Measurements from ENCODE around the gene PKM. TPM values are rescaled to one million over a fixed set of nuclear protein-coding genes. Genes with fewer than 3 reads are reported as not detected.

Gene PKM
- total RNA-seq, 1 donor from 2014 or later: 343 TPM

DNA sequence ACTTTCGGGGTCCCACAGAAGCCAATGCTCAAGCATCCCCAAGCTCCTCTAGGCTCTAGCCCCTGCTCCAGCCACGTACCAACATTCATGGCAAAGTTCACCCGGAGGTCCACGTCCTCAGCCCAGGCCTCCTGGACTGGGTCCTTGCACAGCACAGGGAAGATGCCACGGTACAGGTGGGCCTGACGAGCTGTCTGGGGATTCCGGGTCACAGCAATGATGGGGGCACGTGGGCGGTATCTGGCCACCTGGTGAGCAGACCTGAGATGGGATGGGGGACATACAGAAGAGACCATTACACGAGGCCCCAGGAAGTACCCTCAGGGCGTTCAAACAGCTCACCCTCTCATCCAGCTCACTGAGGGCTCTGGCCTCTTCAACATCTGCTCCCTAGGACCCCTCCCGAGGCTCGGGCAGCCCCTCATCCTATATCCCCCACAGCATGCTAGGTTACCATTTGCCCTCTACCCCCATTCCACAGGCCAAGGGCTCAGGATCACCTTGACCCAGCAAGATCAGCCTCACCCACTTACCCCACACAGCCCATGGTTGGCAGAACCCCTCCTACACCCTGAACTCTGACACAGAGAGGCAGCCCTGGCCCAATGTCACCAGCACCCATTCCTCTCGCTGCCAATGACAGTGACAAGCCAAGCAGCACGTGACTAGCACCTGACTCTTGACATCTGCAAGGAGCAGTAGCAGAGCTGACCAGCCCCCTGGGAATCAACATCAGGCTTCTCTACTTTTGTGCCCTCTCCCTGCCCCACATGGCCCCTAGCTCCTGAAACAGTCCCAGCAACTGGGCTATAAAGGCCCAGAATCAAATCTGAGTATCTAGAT, 30.4 kb downstream of the PKM start:
- DNase-seq (ENCODE audit: low spot score): no peak

DNA sequence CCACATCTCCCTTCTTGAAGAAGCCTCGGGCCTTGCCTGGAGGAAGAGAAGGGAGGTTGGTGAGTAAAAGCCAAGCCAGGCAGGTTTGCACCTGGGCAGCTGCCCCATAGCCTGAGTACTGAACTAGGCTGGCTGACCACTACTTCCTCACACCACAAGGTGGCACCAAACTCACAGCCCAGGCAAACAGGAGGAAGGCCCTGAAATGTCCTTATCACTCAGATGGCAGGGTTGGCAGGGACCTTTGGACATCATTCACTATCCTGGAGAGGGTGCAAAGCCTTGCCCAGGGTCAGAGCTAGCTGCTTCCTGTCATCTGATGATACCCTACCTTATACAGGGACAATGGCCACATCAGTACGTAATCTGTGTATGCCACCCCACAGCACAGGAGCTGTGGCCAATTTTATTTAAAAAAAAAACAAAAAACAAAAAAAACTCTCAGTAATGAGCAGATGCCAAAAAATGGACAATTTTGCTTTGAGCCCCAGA, 31.2 kb downstream of the PKM start:
- DNase-seq (ENCODE audit: low spot score): peak; percentile 70

- no peak for DNase-seq (ENCODE audit: low spot score)
Observed at GRCh38 chr15:72199205-72199515, 31.8 kb downstream of the PKM start.

DNA sequence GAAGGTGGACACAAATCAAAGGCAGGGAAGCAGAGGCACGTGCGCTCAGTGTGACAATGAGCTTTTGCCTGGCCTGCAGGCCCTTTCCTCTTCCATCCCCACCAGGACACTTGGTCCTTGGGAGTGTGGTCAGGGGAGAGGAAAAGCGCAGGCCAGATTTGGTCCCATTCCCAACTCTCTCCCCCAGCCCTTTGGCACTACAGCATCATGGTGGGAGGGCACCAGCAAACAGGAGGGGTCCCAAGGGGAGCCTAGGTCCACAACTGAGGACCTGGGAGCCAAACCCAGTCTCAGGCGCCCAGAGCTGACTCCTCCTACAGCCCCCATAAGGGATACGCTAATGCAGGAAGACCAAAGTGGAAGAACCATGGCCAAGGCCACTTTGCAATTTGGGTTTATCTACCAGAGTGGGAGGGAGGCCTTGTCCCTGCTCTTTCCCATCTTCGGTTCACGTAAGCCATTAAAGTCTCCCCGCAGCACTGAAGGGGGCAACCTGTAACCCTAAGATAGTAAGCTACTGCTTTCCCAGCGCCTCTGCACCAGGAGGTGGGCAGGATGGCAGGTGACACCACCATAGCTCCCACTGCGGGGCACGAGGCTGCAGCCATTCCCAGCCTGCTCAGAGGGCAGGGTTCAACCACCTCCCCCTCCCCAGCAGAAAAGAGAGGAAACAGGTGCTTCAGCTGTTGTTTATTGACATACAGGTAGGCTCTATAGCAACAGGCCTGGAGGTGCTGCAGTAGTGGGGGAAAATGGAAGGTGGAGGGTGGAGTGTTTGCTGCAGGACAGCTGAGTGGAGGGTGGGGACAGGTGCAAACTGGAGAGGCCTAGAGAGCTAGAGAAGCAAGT, 32.4 kb downstream of the PKM start:
- no peak for DNase-seq (ENCODE audit: low spot score)

- DNase-seq (ENCODE audit: low spot score): peak; percentile 28
Observed at GRCh38 chr15:72197460-72198355, 33.3 kb downstream of the PKM start, which contains the start of gene GRAMD2A. GRAMD2A (minus strand) TSS chr15:72197787.

GRCh38 chr15:72197041-72197459, 33.9 kb downstream of the PKM start:
- no peak for DNase-seq (ENCODE audit: low spot score)

- no peak for DNase-seq (ENCODE audit: low spot score)
Observed at GRCh38 chr15:72196409-72197040, 34.5 kb downstream of the PKM start.

GRCh38 chr15:72195101-72195511, 35.9 kb downstream of the PKM start:
- peak; percentile 59 for DNase-seq (ENCODE audit: low spot score)

GRCh38 chr15:72193836-72194396, 37.1 kb downstream of the PKM start:
- no peak for DNase-seq (ENCODE audit: low spot score)

DNA sequence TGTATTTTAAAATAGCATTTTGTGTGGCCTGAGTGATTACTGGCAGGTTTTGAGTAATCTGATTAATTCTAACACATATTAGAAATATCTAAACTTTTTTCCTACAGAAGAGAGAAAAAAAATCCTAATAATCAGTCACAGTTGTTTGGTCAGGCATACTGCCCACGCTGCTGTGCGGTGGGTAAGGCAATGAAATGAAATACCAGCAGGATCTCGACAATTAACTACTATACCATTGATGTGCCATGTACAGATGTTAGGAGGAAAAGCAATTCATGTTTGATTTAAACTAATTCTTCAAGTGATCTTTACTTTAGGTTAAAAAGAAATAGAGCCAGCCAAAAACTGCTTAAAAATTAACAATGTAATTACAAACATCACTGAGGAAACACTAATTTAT, 38.6 kb downstream of the PKM start:
- DNase-seq (ENCODE audit: low spot score): no peak

GRCh38 chr15:72189250-72189902, 41.6 kb downstream of the PKM start:
- DNase-seq (ENCODE audit: low spot score): no peak

GRCh38 chr15:72184165-72184811, 46.7 kb downstream of the PKM start:
- DNase-seq (ENCODE audit: low spot score): no peak

DNA sequence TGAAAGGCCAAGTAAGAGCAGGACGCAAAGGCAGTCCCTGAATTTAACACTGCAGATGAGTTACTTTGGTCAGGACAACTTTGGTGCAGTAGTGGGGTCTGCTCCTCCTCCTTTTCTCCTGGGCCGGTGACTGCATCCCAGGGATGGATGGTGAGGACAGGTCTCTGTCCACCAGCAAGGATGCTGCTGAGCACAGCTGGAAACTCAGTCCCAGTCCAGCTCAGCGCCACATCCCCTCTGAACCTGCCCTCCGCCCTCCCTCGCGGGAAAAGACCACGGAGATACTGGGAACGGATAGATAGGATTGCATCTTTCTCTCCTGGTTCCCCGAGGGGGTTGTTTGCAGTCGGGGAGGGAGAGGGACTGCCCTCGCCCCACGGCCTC, 47.2 kb downstream of the PKM start:
- DNase-seq (ENCODE audit: low spot score): no peak

- no peak for DNase-seq (ENCODE audit: low spot score)
Observed at GRCh38 chr15:72182673-72183072, 48.3 kb downstream of the PKM start.

GRCh38 chr15:72182244-72182643, 48.7 kb downstream of the PKM start:
- DNase-seq (ENCODE audit: low spot score): no peak

DNA sequence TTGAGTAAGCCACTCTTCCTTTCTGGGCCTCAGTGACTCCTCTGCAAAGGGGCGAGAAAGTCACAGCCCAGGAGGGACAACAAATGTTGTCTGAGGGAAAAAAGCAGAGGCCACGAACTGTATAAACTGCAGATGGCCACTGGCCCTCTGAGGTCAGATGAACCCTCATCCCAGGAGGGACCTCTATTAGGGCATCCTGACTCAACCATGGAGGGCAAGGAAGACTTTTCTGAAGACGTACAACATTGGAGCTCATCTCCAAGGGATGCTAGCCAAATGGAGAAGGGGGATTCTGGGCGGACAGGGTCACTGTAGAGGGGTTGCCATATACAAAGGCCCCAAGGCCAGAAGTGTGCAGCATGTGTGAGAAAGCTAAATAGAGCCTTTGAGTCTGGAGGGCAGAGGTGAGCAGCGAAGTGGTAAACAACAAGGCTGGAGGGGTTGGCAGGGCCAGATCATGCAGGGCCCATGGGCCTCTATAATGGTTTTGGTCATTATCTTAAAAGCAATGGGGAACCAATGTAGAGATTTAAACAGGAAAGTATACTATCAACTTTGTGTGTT, 50.1 kb downstream of the PKM start:
- no peak for DNase-seq (ENCODE audit: low spot score)

GRCh38 chr15:72179950-72180581, 50.9 kb downstream of the PKM start:
- DNase-seq (ENCODE audit: low spot score): no peak

DNA sequence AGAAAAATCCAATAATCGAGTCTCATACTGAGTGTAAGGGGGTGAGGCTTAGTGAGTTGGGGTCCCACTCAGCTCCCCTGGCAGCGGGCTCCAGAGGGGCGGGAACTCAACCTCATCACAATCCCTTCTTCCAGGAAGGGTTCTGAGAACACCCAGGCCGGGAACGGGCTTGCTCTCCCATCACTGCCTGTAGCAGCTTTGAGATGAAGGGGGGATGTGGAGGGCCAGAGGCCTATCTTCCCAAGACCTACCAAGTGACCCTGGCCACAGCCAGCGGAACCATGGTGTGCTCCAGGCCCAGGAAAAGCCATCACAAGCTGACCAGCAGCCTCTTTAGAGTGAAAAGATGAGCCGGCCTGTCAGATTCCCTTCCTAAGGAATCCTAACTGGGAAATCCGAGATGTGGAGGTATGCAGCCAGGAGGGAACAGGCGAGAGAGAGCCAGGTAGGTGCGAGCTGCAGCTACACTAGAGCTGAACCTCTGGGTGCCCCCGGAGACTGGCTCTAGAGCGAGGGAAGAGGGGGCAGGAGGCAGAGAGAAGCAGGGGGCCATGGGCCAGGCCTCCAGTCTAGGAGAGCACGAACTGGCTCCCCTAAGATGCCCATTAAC, 51.9 kb downstream of the PKM start:
- DNase-seq (ENCODE audit: low spot score): no peak
